Gastrocnemius medialis (tissue), 4 donors: Measurements from ENCODE around the gene STRBP.

Experiments
- CTCF ChIP-seq, 5 experiments: fragments of 450-650 bp in 3 of 5; fragments of 200-600 bp in 2 of 5; sonication (generic) in 2 of 5; IDR thresholded peaks in 4 of 5; conservative IDR thresholded peaks in 1 of 5; 1 replicate in 4 of 5; 2 replicates in 1 of 5; pipeline ENCODE4 v1.5.1; 2016 to 2019; ENCODE audit warnings: antibody characterized with exemption in 5 of 5, mild to moderate bottlenecking in 3 of 5, moderate library complexity in 3 of 5
- POLR2A ChIP-seq, 2 donors: fragments of 450-650 bp; IDR thresholded peaks; one replicate each; pipeline ENCODE4 v1.6.1; 2017; ENCODE audit warnings: antibody characterized with exemption in 2 of 2, mild to moderate bottlenecking in 2 of 2, moderate library complexity in 2 of 2

- TF ChIP-seq CTCF (IDR thresholded peaks at IDR 0.05 in 4 of 5, conservative IDR thresholded peaks at IDR 0.05 in 1 of 5): no peak
- no peak for TF ChIP-seq POLR2A (IDR thresholded peaks at IDR 0.05)
These were observed 111.2 kb downstream of the STRBP start for GRCh38 chr9:123157221-123157620.
